GM21529 (cell line): ENCODE results near the gene UBXN2A.
"Not testable (repeated sequence)": the region's sequence is repeated elsewhere in the genome, so short reads cannot be mapped to it uniquely, and the experiment has no call there.

Experiments
- ATAC-seq: cut with Tn5 transposase; IDR thresholded peaks from one replicate; pipeline ENCODE4 v1.9.1; 2021; ENCODE audit not compliant: unreplicated experiment

UBXN2A gene

DNA sequence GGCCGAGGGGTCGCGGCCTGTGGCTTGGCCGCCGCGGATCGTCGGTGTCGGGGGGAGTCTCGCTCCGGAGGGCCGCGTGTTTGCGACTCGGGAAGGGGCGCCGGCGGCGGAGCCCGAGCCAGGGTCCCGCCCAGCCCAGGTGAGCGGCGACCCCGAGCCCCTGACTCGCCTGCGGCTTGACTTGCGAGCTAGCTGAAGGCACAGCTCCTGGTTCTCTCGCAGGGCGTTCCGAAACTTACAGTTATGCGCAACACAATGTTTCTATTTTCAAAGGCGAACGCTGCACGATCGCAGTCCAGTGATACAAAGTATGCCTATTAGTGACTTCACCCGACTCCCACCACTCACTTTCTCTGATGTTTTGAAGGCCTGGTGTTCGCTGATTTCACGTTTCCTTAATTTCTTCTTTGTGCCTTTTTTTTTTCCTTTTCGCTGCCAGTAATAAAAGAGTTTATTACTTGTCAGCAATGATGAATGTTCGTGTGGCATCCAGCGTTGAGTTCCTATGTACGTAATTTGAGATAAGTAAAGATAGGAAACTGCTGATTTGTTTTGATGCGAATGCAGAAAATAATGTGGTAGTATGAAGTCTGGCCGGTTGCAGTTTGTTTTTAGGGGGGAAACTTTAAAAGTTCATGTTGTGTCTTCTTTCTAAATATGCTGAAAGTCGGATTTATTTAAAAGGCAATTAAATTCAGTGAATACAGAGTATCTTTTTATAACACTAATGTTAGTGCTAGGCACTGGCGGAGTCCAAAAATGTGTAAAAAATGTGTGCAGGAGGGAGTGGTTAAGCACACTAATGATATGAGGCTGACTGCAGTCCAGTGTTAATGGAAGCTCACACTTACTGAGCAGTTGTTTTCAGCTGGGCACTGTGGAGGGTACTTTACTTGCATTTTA, 706 bp downstream of the UBXN2A start:
- peak; percentile 69 for ATAC-seq

DNA sequence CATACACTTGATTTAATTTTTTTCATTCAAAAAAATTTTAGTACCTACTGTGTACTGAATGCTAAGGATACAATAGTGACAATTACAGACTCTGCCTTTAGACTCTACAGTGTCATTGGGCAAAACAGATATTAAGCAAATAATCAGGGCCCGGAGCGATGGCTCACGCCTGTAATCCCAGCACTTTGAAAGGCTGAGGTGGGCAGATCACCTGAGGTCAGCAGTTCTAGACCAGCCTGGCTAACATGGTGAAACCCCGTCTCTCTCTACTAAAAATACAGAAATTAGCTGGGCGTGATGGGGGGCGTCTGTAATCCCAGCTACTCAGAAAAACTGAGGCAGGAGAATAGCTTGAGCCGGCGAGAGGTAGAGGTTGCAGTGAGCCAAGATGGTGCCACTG, 1.4 kb downstream of the UBXN2A start:
- ATAC-seq, result no peak

DNA sequence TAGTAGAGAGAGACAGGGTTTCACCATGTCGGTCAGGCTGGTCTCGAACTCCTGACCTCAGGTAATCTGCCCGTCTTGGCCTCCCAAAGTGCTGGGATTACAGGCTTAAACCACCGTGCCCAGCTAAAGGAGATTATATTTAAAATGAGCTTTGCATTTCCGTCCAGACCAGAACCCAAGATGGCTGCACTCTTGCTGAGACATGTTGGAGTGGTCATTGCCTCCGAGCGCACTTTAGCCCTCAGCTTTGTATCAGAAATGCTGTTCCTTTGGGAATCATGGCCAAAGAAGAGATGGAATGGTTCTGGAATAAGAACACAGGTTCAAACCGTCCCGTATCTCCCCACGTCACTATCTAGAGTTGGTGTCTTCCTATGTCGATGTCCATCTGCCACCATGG, 3.4 kb downstream of the UBXN2A start:
- no peak for ATAC-seq

DNA sequence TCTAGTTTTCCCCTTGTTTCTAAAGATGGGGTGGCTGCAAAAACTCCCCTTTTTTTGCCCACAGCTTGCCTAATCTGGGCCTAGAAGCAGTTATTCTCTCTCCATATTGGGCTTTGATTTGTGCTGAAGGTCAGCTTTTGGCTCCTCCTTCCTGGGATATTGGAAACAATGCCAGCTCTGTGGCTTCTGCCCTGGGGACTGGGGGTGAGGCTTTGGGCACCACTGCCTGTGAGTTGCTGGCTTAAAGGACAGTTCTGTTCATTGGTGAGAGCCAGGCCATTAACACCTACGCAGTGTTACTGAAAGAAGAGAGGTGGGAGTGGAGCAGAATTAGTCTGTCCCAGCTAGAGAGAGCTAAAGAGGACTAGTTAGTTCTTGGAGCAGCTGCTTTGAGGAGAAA, 4.3 kb downstream of the UBXN2A start:
- no peak for ATAC-seq

DNA sequence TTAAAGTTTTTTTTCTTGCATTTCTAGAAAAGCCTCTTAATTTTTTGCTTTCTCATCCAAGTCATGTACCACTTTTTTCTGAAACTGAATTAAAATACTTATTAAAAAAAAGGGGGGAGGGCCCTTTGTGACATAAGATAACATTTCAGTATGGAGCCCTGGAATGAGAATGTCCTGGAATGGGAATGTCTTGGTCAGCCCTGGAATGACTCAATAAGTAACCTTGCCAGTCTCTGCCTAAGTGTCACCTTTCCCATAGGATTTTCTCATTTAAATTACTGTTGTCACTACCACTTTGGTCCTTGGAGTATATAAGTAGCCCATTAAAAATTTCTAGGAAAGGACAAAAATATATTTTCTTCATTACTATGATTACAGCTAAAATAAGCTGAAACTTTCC, 4.7 kb downstream of the UBXN2A start:
- no peak for ATAC-seq

DNA sequence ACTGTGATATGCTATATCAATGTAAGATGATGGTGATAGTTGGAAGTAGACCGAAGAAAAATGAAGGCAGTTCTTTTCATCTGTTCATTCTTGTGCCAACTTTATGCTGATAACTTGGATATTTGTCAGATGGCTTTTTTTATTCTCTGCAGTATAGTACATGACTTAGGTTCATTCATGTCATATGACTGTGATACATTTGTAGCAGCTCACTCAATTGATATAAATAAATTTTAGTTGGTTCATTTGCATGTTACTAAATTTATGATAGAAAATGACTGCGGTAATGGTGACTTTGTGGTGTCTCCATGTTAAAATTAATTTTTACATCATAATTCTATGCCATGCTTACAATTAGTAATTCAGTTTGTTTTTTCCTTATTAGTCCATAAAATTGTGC, 7.1 kb downstream of the UBXN2A start:
- ATAC-seq, result no peak

DNA sequence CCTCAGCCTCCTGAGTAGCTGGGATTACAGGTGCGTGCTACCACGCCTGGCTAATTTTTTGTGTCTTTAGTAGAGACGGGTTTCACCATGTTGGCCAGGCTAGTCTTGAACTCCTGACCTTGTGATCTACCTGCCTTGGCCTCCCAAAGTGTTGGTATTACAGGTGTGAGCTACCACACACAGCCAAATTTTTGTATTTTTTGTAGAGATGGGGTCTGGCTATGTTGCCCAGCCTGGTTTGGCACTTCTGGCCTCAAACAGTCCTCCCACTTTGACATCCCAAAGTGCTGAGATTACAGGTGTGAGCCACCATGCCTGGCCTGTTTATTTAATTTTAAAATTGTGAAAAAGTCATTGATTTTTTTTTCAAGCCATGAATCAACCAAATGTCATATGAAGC, 12.3 kb downstream of the UBXN2A start:
- ATAC-seq, result not testable (repeated sequence)

DNA sequence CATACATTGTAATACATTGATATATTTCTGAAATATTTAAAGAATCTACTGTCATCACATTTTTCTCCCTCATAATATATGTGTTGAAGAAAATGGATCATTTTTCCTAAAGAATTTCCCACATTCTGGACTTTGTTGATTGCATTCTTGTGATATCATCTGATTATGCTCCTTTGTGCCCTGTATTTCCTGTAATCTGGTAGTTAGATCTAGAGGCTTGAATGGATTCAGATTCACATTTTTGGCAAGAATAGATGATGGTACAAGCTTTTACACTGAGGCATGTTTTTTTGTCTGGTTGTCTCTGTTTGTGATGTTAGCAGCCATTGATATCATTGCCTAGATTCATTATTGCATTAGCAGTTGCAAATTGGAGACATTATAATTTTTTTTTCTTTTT, 13.4 kb downstream of the UBXN2A start:
- ATAC-seq, result no peak

DNA sequence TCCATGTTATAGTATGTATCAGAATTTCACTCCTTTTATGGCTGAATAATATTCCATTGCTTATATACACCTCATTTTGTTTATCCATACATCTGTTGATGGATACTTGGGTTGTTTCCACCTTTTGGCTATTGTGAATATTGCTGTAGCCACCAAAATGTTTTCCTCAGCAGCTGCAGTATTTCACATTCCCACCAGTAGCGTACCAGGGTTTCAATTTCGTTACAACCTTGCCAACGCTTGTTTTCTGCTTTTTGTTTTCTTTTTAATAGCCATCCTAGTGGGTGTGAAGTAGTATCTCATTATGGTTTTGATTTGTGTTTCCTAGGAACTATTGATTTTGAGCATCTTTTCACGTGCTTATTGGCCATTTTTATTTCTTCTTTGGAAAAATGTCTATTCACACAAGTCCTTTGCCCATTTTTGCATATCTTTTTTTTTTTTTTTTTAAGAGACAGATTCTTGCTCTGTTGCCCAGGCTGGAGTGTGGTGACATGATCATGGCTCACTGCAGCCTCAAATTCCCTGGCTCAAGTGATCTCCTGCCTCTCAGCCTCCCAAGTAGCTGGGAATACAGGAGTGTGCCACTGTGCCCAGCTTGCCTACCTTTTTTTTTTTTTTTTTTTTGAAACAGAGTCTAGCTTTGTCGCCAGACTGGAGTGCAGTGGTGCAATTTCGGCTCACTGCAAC, 14.2 kb downstream of the UBXN2A start:
- no peak for ATAC-seq

DNA sequence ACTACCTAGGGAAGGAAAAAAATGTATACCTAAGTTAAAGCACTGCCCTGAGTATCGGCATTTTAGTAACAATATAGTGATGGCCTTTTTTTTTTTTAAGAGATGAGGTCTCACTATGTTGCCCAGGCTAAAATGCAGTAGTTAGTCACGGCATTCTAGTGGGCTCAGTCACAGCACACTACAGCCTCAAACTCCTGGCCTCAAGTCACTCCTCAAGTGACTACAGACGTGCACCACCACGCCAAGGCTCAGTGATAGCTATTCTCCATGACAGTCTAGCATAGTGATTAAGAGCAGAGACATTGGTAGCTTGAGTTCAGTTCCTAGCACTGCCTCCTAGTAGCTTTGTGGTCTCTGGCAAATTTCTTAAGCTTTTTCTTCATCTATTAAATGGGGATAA, 27.6 kb downstream of the UBXN2A start:
- no peak for ATAC-seq

DNA sequence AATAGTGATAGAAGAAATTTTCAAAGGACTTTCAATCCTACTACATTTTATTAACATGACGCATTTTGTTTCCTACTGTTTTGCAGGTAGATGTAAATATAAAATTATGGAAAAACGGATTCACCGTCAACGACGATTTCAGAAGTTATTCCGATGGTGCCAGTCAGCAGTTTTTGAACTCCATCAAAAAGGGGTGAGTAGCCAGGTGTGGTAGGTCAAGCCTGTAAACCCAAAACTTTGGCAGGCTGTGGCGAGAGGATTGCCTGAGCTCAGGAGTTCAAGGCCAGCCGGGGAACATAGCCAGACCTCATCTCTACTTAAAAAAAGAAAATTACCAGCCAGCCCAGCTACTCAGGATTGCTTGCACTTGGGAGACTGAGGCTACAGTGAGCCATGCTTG, 36.6 kb downstream of the UBXN2A start:
- no peak for ATAC-seq

DNA sequence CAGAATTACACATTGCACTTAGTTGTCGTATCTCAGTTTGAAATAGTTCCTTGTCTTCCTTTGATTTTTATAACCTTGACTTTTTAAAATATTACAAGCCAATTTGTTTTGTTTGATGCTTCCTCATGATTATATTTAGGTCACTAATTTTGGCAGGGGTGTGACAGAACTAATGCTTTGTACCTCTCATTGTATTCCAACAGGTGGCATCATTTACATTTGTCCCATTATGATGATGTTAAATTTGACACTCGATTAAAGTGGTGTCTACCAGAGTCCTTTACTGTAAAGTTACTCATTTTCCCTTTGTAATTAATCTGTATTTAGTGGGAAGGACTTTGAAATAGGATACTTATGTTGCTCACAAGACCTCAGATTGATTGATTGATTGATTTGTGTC, 48.1 kb downstream of the UBXN2A start:
- ATAC-seq, result no peak

DNA sequence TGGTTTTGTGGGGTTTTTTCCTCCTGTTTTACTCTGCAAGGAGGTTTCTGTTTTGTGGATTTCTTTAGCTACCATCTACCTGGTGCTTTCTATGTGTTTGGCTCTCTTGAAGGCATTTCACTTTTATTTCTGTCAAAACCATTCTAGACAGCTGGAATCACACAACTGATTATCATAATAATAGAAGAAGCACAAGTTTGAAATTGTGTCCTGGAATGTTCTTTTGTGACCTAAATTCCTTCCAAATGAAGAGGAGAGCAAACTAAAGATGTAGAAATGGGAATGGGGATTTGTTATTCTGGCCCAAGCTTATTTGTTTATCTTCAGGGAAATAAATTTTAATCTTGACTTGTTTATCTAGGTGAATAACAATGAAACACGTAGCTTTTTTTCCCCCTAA, 52.7 kb downstream of the UBXN2A start:
- no peak for ATAC-seq

DNA sequence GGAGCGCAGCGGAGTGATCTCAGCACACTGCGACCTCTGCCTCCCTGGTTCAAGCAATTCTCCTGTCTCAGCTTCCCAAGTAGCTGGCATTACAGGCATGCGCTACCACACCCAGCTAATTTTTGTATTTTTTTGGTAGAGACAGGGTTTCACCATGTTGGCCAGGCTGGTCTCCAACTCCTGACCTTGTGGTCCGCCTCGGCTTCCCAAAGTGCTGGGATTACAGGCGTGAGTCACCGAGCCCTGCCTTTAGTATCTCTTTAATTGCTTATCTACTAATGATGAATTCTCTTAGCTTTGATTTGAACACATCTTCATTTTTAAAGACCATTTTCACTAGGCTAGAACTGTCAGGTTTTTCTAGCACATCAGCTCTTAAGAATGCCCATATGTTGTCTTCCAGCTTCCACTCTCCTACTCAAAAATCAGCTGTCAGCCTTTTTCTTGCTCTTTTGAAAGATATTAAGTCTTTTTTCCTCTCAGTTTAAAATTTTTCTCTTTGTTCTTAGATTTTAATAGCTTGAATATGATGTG, 53.5 kb downstream of the UBXN2A start:
- no peak for ATAC-seq

DNA sequence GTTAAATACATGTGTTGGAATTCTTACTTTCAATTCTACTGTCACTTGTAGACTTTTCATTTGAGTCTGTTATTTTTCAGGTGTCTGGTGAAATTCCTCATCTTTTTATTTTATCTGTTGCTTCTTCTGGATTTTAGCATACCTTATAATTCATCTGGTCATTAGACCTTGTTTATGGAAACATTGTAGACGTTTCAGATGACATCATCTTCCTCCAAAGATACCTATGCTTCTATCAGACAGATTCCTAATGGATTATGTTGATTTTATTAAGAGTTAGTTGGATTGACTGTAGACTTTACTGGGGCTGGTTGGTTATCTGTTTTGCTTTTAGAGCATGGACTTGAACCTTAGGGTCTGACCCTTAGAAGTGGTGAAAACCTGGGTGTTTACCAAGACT, 54.3 kb downstream of the UBXN2A start:
- ATAC-seq, result no peak

DNA sequence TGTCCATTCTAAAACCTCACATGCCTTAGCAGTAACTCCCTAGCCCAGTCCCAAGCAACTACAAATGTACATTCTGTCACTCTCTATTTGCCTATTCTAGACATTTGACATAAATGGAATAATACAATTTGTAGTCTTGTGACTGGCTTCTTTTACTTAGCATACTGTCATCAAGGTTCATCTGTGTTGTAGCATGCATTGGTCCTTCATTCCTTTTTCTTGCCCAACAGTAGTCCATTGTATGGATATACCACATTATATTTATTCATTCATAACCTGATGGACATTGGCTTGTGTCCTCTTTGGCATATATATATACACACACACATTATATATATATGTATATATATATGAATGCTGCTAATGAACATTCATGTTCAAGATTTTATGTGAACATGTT, 67.4 kb downstream of the UBXN2A start:
- no peak for ATAC-seq

DNA sequence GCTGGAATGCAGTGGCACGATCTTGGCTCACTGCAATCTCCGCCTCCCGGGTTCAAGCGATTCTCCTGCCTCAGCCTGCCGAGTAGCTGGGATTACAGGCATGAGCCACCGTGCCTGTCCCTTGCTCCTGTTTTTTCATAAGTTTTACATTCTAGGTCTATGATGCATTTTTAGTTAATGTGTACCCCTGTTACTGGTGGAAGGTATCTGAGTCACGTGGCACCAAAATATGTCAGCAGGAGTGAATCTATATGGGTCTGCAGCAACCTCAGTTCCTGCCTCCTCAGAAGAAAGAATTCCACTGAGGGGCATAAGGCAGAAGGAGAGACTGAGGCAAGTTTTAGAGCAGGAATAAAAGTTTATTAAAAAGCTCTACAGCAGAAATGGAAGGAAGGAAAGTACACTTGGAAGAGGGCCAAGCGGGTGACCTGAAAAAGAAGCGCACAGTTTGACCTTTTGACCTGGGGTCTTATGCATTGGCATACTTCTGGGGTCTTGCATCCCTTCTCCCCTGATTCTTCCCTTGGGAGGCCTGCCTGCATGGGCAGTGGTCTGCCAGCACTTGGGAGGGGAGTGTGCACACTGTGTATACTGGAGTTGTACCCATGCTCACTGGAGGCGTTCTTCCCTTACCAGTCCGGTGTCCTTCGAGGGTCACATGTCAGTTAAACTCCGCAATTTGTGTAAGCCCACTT, 68.6 kb downstream of the UBXN2A start:
- ATAC-seq, result no peak

DNA sequence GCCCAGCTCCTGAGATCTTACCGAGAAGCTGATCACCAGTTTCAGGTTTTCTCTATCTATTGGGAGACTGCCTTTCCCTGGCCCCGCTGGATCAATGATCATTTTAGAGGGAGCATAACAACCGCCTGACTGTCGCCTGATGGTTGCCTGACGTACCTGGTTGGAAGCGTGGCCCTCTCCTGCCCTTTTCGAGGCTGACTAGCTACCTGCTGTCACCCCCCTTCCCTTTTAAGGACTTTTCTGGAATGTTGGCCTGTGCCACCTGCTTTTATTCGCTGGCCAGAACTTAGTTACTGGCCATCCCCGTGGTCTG, 69.1 kb downstream of the UBXN2A start:
- no peak for ATAC-seq

DNA sequence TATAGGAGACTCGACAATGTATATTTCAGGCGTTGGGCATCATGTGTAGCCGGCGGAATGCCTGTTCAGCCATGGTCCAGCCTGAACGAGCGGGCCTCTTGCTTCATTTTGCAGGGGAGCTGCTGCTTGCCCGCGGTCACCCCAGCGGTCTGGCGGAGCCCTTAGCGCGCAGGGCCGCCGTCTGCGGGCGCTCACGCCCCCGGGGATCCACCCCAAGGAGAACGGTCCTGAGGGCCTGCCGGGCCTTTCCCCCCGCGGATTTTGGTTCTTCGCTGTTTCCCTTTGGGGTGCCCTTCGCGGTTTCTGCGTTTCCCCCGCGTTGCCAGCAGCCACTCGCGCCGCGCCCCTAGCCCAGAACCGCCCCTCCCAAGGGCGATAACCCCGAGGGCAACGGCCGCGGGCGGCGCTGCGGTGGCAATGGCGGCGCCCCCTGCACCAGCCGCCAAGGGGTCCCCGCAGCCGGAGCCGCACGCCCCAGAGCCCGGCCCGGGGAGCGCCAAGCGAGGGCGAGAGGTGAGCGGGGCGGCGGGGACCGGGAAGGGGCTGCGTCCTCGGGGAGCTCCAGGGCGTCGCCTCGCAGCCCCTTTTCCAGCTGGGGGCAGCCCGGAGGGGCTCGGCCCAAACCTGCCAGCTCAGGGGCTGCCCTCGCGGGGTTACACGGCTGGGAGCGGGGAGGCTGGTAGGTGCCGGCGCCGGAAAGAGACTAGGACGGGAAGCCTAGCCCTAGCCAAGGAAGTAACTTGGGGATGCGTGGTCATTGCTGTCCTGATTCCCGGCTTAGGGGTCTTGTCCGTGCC, 69.6 kb downstream of the UBXN2A start, which contains the start of gene MFSD2B:
MFSD2B (plus strand) TSS at position 406 of the 797 bp plus-strand sequence; CDS start at position 418, 12 bp downstream.
- ATAC-seq, result no peak

DNA sequence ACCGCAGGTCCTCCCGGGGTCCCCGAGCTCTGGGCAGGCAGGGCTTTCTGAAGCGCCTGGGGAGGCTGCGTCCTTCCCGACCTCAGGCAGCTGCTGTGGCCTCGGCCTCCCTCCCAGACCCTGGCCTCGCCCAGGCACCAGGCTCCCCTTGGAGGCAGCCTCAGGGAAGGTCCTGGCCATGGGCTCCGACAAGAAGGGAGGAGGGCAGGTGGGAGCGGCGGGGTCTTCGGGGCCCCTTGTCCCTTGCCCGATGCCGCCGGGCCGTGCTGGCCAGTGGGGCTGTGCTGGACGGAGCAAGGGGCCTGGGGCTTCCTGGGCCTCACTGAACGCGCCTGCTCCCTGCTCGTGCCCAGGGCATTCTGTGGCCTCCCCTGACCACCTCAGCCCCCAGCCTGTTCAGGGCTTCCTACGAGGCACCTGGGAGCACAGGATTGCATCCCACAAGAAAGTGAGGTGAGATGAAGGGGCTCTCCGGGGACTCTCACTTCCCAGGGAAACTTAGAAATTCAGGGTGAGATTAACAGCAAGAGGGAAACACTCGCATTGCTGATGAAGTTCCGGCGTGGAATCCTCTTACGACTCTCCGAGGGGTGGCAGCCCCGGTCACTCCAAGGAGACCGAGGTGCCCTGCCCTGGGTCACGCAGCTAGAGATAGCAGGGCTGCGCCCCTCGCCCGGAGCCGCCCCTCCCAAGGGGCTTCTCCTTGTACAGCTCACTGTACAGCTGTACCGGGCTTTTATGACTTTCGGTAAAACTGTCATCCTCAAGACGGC, 70.4 kb downstream of the UBXN2A start:
- ATAC-seq, result no peak
